Keratinocyte (primary cell): ENCODE results near the gene DCPS. TPM values are rescaled to one million over a fixed set of nuclear protein-coding genes. Genes with fewer than 3 reads are reported as not detected.
A peak's percentile ranks its signal among the peaks of the same experiment; 100 is the strongest.

Source experiments
- DNase-seq: peaks from one replicate; pipeline ENCODE4 v3.0.0-alpha.2; 2011; ENCODE audit warnings: low read depth, missing footprints, low spot score
- FAIRE-seq: peaks from 2 replicates; lab custom pipeline; 2011; peaks lifted over from hg19 to GRCh38; lab: Jason Lieb, UNC
- H2AFZ ChIP-seq: 2 replicates; pipeline ENCODE4 v1.6.0; 2012; ENCODE audit warnings: low read length, control low read depth, inconsistent platforms; ENCODE audit not compliant: control insufficient read depth
- H3K27ac ChIP-seq: 2 replicates; pipeline ENCODE4 v1.5.1; 2011; ENCODE audit warnings: low read length; ENCODE audit not compliant: control insufficient read depth, insufficient read depth
- H3K27me3 ChIP-seq: 3 replicates; pipeline ENCODE4 v1.6.0; 2011; ENCODE audit warnings: low read length; ENCODE audit not compliant: control insufficient read depth, insufficient read depth; ENCODE audit errors: extremely low read depth
- H3K36me3 ChIP-seq, 2 experiments: 2 replicates in 1 of 2; 3 replicates in 1 of 2; pipeline ENCODE4 v1.5.1; 2011; ENCODE audit warnings: low read length in 2 of 2, mild to moderate bottlenecking in 1 of 2; ENCODE audit not compliant: control insufficient read depth in 2 of 2, insufficient read depth in 2 of 2; ENCODE audit errors: extremely low read depth in 1 of 2
- H3K4me1 ChIP-seq: 3 replicates; pipeline ENCODE4 v1.5.1; 2011; ENCODE audit warnings: low read length; ENCODE audit not compliant: control insufficient read depth, insufficient read depth; ENCODE audit errors: extremely low read depth
- H3K4me2 ChIP-seq: 3 replicates; pipeline ENCODE4 v1.6.0; 2011; ENCODE audit warnings: low read depth, low read length; ENCODE audit not compliant: control insufficient read depth, insufficient read depth; ENCODE audit errors: extremely low read depth
- H3K4me3 ChIP-seq, 3 experiments: fragments of 200-600 bp in 1 of 3; sonication (generic) in 1 of 3; 2 replicates in 2 of 3; 3 replicates in 1 of 3; pipeline ENCODE4 v1.5.1; 2011 to 2016; ENCODE audit warnings: low read length in 3 of 3, mild to moderate bottlenecking in 3 of 3, control low read depth in 2 of 3, inconsistent platforms in 1 of 3, low read depth in 1 of 3, mixed read lengths in 1 of 3, mixed run types in 1 of 3, moderate library complexity in 1 of 3; ENCODE audit not compliant: control insufficient read depth in 2 of 3, insufficient read depth in 2 of 3; ENCODE audit errors: extremely low read depth in 1 of 3
- H3K79me2 ChIP-seq: 2 replicates; pipeline ENCODE4 v1.6.0; 2012; ENCODE audit warnings: low read length; ENCODE audit not compliant: control insufficient read depth, insufficient read depth
- H3K9ac ChIP-seq: 3 replicates; pipeline ENCODE4 v1.6.0; 2011; ENCODE audit warnings: low read length; ENCODE audit not compliant: control insufficient read depth, insufficient read depth; ENCODE audit errors: extremely low read depth
- H3K9me1 ChIP-seq: 3 replicates; pipeline ENCODE4 v1.6.0; 2011; ENCODE audit warnings: low read length; ENCODE audit not compliant: control insufficient read depth, insufficient read depth; ENCODE audit errors: extremely low read depth
- H3K9me3 ChIP-seq: 2 replicates; pipeline ENCODE4 v1.5.1; 2012; ENCODE audit warnings: low read depth, low read length; ENCODE audit not compliant: control insufficient read depth
- H4K20me1 ChIP-seq: 3 replicates; pipeline ENCODE4 v1.6.0; 2011; ENCODE audit warnings: low read length; ENCODE audit not compliant: control insufficient read depth, insufficient read depth; ENCODE audit errors: extremely low read depth
- CTCF ChIP-seq, 3 experiments: IDR thresholded peaks in 1 of 3; conservative IDR thresholded peaks in 1 of 3; optimal IDR thresholded peaks in 1 of 3; 2 replicates in 2 of 3; 3 replicates in 1 of 3; pipeline versions ENCODE3 to v1.5.1; 2011; ENCODE audit warnings: low read length in 3 of 3, mild to moderate bottlenecking in 3 of 3, moderate library complexity in 2 of 3, control low read depth in 1 of 3, inconsistent platforms in 1 of 3; ENCODE audit not compliant: insufficient read depth in 2 of 3; ENCODE audit errors: extremely low read depth in 1 of 3
- EZH2 ChIP-seq: IDR thresholded peaks from one replicate; pipeline ENCODE4 v1.6.1; 2012; ENCODE audit warnings: inconsistent platforms, mild to moderate bottlenecking, low read length, moderate library complexity
- dilution Hi-C: fragments of 300-500 bp; cut with MboI; formaldehyde crosslinking; loops from one replicate; pipeline ENCODE4 v1.7.0; 2020; ENCODE audit warnings: low sequenced_read_pairs; ENCODE audit not compliant: extremely low pct_ligation_motif_present
- polyA plus RNA-seq, 5 experiments: library from polyadenylated mRNA; depleted of rRNA in 3 of 5; stranded (reverse) in 3 of 5; stranded (forward) in 1 of 5; unstranded in 1 of 5; fragments of >200 nt; gene quantifications; 1 replicate in 1 of 5; 2 replicates in 3 of 5; 3 replicates in 1 of 5; pipeline versions ENCODE4 v1.2.1 to v1.2.3, GENCODE V29; 2011 to 2012; ENCODE audit warnings: missing spikeins in 2 of 5, low read depth in 1 of 5, low replicate concordance in 1 of 5

Gene DCPS
- polyA plus RNA-seq, 1 donor (not counting 4 experiments of a cell fraction or from before 2014, with no cell fraction given) = 31.3 TPM

DNA sequence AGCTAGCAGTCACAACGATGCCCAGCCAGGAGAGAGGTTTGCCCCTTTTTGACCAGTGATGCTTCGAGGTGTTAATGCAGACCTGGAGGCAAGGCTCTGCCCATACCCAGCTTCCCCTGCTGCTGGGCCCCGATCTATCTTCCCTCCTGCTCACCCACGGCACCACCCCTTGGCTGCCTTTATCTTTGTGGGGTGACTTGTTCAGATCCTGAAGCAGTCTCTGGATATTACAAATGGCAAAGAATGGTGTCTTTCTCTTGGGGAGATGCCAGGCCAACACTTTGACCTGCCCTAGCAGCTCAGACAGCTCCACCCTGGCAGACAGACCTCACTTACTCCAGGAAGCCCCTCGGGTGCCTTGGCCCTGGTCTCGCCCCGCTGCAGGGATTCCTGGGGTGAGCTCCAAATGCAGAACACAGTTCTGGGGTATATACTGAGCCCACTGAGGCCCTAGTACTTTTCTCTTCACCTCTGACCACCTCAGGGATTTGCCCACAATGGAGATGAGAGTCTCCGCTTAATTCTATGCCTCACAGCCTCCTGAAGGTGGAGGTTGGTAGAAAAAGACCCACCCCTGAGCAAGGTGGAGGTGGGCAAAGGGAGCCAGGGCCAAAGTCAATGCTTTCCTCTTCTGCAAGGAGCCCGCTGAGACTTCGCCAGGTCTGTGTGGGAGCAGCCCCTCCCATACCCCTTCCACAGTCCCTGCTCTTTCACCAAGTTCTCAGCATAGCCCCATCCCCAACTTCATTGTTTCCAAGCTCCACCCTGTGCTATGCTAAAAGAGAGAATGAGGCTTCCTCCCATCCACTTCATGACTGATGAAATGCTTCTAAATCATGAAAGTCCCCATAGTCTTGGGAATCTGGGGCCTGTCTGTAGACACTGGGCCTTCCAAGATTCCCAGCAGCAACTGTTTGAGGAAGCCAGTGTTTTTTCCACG is 40.6 kb downstream of the DCPS start:
- dilution Hi-C loops = no loop called here
- Histone ChIP-seq H3K9me1 (peaks cover 3% of the 10 kb centered on the region), H3K36me3 (peaks cover 9 to 11% of the 10 kb centered on the region in 2 experiments), H3K4me2 (no peak overlapping the region), H3K27me3 (no peaks in the 10 kb centered on the region), H3K27ac (no peak overlapping the region), H3K79me2 (peaks cover 18% of the 10 kb centered on the region), H3K4me3 (no peak overlapping the region), H3K9ac (no peak overlapping the region), H2AFZ (no peak overlapping the region), H3K4me1 (peaks cover 34% of the 10 kb centered on the region), H4K20me1 (no peaks in the 10 kb centered on the region), H3K9me3 (no peaks in the 10 kb centered on the region)
- FAIRE-seq = no peak
- TF ChIP-seq CTCF (optimal IDR thresholded peaks at IDR 0.05 in 1 of 3, IDR thresholded peaks at IDR 0.05 in 1 of 3, conservative IDR thresholded peaks at IDR 0.05 in 1 of 3; ENCODE audit: extremely low read depth in 1 of 3, insufficient read depth in 2 of 3, low read length in 3 of 3) (no peak), EZH2 (no peak)
- DNase-seq = no peak

- Histone ChIP-seq H2AFZ (no peak overlapping the region), H3K27me3 (no peaks in the 10 kb centered on the region), H3K27ac (peak overlapping the region; percentile 28), H3K9me1 (peaks cover 3% of the 10 kb centered on the region), H4K20me1 (no peaks in the 10 kb centered on the region), H3K4me3 (no peak overlapping the region), H3K4me1 (peaks cover 34% of the 10 kb centered on the region), H3K9me3 (no peaks in the 10 kb centered on the region), H3K9ac (no peak overlapping the region), H3K4me2 (no peak overlapping the region), H3K36me3 (peaks cover 6 to 11% of the 10 kb centered on the region in 2 experiments), H3K79me2 (peaks cover 22% of the 10 kb centered on the region)
- TF ChIP-seq CTCF (optimal IDR thresholded peaks at IDR 0.05 in 1 of 3, IDR thresholded peaks at IDR 0.05 in 1 of 3, conservative IDR thresholded peaks at IDR 0.05 in 1 of 3; ENCODE audit: extremely low read depth in 1 of 3, insufficient read depth in 2 of 3, low read length in 3 of 3) (no peak), EZH2 (no peak)
- FAIRE-seq (no peak), DNase-seq (no peak)
- dilution Hi-C loops = no loop called here
These were observed 41.4 kb downstream of the DCPS start for GRCh38 chr11:126345283-126345682.
